GM18867 (cell line): ENCODE measurements around the gene DLAT.
"Not testable (repeated sequence)": the region's sequence is repeated elsewhere in the genome, so short reads cannot be mapped to it uniquely, and the experiment has no call there.

Experiments
- ATAC-seq: cut with Tn5 transposase; IDR thresholded peaks from one replicate; pipeline ENCODE4 v1.9.1; 2021; ENCODE audit warnings: mild to moderate bottlenecking, moderate library complexity; ENCODE audit not compliant: unreplicated experiment

DLAT gene

DNA sequence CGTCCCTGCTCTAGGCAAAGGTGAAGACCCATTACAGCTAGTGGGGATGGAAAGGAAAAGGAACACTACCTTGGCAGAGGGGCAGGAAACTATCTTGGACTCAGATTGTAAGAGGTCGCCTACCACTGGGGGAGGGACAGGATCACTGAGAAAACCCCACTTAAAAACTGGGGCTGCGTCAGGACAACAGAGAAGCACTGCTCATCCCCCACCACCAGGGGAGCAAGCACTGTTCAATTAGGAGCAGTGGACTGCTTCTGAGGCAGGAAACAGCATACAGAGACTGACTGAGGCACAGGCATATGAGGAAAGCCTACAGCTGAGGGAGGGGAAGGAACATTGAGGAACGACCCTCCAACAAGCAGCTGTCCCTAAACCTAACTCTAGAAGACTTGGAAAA is 20.8 kb upstream of the DLAT start:
- ATAC-seq, result peak; percentile 99

DNA sequence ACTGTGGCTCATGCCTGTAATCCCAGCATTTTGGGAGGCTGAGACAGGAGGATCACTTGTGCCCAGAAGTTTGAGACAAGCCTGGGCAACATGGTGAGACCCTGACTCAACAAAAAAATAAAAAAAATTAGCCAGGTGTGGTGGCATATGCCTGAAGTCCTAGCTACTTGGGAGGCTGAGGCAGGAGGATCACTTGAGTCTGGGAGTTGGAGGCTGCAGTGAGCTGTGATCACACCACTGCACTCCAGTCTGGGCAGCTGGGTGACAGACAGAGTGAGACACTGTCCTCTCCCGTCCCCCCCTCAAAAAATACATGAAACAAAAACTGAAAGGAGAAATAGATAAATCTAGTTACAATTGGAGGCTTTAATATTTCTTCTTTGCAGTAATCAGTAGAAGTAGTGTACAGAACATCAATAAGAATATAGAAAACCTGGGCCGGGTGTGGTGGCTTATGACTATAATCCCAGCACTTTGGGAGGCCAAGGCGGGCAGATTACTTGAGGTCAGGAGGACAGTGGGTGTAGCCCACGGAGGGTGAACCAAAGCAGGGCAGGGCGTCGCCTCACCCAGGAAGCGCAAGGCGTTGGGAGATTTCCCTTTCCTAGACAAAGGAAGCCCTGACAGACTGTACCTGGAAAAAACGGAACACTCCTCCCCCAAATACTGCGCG is 19.6 kb upstream of the DLAT start:
- no peak for ATAC-seq

DNA sequence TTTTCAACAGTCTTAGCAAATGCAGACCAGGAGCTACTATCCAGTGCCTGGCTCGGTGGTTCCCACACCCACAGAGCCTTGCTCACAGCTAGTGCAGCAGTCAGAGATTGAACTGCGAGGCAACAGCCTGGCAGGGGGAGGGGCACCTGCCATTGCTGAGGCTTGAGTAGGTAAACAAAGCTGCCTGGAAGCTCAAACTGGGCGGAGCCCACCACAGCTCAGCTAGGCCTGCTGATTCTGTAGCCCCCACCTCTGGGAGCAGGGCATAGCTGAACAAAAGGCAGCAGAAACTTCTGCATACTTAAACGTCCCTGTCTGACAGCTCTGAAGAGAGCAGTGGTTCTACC is 19.1 kb upstream of the DLAT start:
- ATAC-seq, result not testable (repeated sequence)

DNA sequence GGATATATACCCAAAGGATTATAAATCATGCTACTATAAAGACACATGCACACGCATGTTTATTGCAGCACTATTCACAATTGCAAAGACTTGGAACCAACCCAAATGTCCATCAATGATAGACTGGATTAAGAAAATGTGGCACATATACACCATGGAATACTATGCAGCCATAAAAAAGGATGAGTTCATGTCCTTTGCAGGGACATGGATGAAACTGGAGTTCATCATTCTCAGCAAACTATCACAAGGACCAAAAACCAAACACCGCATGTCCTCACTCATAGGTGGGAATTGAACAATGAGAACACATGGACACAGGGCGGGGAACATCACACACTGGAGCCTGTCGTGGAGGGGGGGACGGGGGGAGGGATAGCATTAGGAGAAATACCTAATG is 13.8 kb upstream of the DLAT start:
- not testable (repeated sequence) for ATAC-seq

DNA sequence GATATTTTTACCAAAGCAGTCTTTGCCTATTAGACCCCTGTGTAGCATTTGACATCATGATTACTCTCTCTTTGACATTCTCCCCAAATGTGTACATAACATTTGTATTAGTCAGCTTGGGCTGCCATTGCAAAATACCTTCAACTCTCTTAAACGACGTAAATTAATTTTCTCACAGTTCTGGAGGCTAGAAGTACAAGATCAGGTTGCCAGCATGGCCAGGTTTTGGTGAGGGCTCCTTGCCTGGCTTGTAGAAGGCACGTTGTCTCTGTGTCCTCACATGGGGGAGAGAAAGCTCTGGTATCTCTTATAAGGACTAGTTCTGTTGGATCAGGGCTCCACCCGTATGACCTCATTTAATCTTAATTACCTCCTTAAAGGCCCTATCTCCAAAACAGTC is 12.3 kb upstream of the DLAT start:
- no peak for ATAC-seq

DNA sequence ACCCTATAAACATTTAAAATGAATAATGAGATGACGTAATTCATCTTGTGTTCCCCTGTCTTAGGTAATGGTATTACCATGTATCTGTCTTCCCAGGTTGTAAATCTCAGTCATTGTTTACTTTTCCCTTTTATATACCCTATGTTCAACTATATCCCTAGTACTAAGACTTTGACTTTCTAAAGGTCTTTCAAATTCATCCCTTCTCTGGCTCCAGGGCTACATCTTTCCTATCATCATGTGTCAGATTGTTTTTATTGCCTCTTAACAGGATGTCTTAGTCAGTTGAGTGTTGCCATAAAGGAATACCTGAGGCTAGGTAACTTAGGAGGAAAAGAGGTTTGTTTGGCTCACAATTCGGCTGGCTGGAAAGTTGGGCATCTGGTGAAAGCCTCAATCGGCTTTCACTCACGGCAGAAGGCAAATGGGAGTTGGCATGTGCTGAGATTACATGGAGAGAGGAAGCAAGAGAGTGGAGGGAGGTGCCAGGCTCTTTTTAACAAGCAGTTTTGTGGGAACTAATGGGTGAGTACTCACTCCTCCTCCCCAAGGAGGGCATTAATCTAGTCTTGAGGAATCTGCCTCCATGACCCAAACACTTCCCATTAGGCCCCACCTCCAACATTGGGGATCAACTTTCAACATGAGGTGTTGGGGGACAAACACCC is 11.6 kb upstream of the DLAT start:
- ATAC-seq, result no peak

DNA sequence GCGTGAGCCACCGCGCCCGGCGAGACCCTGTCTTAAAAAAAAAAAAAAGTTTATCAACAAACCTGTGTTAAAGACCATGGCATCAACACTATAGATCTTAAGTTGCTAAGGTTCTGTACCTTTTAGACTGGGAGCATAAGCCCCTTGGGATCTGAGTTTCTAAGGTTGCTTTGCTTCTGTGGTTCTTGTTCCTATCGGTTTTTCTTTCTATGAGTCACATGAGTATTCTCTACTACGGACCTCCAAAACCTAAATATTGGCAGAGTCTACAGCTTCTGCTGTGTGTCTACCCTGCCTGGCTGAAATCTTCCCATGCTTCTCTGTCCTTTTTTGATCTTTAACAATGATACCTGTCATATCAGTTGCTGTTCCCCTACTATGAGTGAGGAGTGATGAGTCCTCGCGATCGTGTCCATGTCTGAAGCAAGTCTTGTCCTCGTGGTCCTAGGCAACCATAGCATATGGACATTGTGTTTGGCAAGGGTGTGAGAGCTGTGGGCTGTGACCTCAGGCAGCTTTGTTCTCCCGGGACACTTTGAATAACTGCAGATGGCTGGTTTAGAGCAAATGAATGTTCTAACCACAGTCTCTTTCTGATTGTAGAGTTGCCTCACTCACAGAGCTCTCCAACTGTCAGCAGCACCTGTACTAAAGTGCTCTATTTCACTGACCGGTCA is 9.0 kb upstream of the DLAT start:
- peak; percentile 85 for ATAC-seq

DNA sequence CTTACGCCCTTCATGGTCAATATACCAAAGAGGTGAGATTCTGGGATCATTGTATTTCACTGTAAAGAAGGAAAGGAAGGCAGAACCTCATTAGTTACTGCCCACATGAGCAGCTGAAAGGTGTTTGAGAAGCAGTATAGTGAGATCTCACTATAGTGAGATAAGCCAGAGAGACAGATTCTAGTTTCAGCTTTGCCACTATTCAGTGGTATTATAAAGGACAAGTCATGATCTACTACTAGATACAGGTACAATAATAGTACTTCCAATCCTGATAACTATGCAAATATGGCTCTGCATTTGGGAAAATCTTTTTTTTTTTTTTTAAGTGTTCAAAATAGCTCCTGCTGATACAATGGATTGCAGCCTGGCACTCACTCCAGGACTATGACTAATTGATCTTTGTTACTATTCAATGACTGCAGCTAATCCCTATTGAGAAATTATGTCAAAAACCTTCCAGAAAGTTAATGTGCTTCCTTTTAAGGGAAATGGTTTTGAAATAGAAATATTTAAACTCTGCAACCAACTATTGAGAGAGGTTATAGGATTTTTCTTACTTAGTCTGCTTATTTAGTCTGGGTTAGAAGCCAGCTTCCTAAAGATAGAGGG is 8.3 kb upstream of the DLAT start:
- peak; percentile 62 for ATAC-seq

DNA sequence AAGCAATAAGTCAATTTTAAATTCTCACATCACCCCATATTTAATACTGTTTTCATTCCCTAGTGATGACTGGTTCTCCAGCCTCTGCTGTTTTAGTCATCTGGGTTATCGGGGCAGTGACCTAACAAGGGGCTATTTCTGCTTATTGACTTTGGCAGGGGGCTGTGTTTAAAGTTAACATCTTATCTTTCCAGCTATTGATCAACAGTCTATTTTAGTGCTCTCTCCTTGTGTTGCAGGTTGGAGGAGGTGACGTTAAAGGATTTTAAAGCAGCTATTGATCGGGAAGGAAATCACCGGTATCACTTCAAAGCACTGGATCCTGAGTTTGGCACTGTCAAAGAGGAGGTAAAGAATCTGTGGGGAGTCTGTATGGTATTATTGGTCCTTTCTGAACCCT is 7.7 kb upstream of the DLAT start:
- no peak for ATAC-seq

DNA sequence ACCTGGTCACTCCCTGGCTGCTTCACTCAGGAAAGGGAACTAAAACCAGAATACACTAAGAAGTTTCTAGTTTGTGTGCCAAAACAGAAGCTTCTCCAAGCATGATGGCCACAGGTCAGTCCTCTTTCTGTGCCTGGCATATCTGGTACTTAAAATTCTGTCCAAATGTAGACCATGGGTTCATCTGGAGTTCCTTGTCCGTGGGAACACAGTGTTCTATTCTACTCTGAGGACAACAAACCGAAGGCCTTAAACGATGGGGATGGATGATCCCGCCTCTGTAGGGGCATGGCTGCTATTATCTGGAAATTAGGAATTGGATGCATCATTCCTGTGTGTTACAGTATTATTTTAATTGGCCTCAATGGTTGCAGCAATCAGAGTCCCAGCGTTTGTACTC is 6.1 kb upstream of the DLAT start:
- no peak for ATAC-seq

DNA sequence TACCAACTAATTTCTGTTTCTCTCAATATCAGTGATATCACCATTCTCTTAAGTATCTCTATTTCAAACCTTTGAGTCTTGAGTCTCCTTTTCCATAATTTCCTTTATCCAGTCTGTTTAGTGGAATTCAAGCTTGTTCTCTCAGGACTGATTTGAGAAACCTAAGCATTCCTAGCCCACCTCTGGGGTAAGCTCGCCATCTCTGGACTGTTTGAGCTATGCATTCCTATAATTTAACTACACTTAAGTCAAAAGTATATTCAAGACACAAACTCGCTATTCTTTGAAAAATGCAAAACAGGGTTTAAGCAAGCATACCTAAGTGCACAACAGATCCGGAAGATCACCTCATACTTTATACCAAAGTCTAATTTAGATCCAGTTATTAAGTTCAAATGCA is 2.1 kb upstream of the DLAT start:
- ATAC-seq, result no peak

DNA sequence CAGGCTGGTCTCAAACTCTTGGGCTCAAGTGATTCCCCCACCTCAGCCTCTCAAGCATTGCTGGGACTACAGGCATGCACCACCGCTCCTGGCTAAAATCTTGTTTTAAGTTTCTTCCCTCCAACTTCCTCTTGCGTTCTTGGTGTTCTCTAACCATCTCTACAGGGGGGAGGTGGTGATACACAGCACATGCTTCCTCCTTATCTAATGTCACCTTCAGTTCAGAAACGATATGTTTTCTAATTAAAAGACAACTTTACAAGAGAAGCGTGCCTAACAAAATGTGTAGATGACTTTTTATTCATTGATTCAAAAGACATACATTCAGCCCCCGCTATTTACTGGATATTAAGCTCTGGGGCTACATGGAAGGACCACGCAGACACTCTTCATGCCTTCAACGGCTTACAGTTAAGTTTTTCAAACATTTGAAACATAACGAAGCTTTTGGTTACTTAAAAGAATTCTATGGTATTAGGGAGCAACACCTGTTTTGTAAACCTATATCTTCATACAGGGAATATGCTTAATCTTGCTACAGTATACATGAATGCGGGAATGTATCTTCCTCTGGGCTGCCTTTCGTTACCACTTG is 933 bp upstream of the DLAT start:
- peak; percentile 29 for ATAC-seq

DNA sequence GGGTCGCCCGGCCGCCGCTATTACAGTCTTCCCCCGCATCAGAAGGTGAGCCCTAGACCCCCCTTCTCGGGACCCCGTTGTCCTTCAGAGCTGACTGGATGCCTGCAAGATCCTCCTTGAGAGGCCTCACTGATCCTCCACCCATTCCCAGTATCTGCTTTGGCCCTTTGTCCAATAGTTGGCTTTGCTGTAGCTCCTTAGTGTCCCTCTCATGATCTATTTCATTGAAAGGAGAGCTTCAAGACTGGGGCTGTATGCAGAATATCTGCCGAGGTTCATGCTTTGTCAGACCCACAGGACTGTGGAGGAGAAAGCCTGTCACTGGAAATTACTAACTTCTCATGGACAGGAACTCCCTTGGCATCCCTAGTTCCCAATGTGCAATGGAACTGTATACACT is 499 bp downstream of the DLAT start:
- ATAC-seq, result peak; percentile 2

DNA sequence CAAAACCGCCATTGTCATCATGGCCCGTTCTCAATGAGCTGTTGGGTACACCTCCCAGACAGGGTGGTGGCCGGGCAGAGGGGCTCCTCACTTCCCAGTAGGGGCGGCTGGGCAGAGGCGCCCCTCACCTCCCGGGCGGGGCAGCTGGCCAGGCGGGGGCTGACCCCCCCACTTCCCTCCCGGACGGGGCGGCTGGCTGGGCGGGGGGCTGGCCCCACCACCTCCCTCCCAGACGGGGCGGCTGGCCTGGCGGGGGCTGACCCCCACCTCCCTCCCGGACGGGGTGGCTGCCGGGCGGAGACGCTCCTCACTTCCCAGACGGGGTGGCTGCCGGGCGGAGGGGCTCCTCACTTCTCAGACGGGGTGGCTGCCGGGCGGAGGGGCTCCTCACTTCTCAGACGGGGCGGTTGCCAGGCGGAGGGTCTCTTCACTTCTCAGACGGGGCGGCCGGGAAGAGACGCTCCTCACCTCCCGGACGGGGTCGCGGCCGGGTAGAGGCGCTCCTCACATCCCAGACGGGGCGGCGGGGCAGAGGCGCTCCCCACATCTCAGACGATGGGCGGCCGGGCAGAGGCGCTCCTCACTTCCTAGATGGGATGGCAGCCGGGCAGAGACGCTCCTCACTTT is 1.7 kb downstream of the DLAT start:
- ATAC-seq, result not testable (repeated sequence)

DNA sequence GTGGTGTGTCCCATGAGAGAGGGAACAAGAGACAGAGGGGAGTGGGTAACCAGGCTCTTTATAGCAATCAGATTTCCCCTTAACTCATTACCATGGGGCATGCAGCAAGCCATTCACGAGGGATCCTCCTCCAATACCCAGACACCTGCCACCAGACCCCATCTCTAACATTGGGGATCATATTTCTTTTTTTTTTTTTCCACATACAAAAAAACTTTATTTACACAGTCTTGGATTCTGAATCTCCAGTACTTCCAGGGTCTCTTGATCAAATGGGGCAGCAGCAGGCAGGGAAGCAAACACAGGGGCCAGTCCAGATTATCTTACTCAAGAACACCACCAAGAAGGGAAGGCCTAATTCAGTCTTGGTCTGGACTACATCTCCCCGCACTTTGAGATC is 4.3 kb downstream of the DLAT start:
- ATAC-seq, result no peak

DNA sequence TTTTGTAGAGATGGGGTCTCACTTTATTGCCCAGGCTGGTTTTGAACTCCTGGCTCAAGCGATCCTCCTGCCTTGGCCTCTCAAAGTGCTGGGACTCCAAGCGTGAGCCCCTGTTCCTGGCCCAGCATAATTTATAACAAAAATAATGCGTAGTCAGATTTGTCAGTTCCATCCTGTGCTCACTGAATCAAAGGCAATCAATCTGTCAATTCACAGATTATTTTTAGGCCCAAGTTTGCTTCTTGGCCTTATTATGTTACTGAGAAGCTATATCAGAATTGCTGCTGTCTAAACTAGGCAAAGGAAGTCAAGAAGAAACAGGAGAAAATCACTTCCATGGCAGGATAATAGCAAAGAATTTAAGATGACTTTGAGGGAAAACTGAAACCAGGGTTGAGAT is 8.7 kb downstream of the DLAT start:
- no peak for ATAC-seq

DNA sequence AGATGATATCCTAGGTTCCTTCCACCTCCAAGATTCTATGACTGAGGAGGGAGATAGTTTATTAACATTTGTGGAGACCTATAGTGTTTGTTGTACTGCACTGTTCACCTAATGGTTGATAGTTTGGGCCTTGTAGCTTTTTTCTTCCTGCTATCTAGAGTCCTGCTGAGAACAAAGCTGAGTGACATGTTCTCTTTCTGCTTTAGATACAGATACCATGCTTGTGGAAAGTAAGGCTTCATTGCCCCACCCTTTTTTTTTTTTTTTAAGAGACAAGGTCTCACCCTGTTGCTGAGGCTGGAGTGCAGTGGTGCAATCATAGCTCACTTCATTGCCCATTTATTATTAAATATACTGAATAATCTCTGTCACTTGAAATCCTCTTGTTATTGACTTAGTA is 12.3 kb downstream of the DLAT start:
- no peak for ATAC-seq

DNA sequence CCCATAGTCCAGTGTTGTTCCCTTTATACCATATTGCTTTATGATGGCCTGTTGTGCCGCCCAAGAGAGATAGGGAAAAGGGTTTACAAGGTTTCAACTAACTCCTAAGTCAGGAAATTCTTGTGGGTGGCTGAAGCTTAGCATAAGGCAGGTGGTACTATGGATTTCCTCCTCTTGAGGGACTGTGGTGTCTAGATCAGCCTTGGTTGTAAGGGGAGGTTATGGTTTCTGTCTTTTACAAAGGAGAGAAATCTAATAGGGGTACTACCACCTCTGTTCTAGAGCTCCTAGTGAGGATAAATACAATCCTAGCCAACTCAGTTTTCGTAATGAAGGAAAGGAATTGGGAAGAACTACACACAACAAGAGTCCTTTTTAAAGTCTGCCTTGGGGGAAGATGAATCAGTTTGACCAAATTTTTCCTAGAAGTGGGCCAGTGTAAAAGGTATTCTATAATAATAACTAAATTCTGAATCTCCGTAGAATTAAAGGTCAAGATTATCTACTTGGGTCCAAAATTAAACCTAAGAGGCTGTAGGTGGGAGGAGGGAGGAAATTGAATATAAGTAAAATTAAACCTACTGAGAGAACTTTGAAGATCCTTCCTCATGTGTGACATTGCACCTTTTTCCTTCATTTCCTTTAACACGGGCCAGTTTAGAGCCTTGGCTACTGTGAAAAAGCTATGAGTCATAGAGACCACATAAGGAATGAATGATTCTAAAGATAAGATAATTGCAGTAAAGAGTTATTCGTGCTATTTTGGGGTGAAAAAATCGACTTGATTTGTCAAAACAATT is 17.2 kb downstream of the DLAT start:
- ATAC-seq, result no peak

DNA sequence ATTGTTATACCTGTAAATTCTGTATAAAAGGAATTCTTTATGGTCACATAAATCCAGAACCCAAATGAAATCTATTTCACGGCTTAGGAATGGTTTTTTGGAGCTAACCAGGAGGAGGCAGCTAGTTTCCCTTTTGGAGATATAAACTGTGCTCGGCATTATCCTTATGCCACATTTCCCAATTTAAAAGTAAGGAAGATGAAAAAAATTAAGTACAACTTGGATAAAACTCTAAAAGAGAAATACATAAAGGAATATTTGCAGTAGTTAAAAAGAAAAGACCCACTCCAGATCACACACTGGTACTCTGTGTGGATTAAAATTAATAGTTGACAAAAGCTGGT is 17.7 kb downstream of the DLAT start:
- no peak for ATAC-seq

DNA sequence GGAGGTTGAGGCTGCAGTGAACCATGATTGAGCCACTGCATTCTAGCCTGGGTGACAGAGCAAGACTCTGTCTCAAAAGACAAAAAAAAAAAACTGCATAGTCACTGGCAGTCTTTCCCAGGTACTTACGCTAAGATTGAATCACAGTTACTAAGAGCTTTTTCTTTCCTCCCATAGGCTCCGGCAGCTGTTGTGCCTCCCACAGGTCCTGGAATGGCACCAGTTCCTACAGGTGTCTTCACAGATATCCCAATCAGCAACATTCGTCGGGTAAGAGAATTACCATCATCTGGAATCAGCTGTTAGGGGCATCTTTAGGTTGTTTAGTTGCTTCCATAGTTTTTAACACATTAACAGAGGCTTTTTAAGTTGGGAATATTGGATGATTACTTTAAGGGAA is 19.8 kb downstream of the DLAT start:
- no peak for ATAC-seq
